HCT116 (cell line): ENCODE measurements around the gene GALT. TPM values are rescaled to one million over a fixed set of nuclear protein-coding genes. Genes with fewer than 3 reads are reported as not detected.
A peak's percentile ranks its signal among the peaks of the same experiment; 100 is the strongest.

Source experiments
- ATAC-seq: fragments of 200-7000 bp; cut with Tn5 transposase; 2 replicates; pipeline ENCODE4 v1.9.1; 2020; ENCODE audit warnings: mild to moderate bottlenecking, moderate library complexity
- BruUV-seq: library from RNA; stranded (reverse); fragments of 400-500 nt; replicated peaks from 2 replicates; lab custom pipeline; 2021; lab: Mats Ljungman, UMichigan
- CTCF ChIA-PET: fragments of 300-600 bp; sonication (Branson Sonifier 250); formaldehyde crosslinking; loops from one replicate; lab custom pipeline; 2021; ENCODE audit warnings: antibody characterized with exemption; lab: Charles Lee
- POLR2A ChIA-PET: fragments of 300-600, 350-600 bp; sonication (Branson Sonifier 250); formaldehyde crosslinking; loops from one replicate; lab custom pipeline; 2021; ENCODE audit warnings: antibody characterized with exemption; lab: Charles Lee
- RAD21 ChIA-PET, 2 experiments: fragments of 300-600 bp; sonication (Branson Sonifier 250); formaldehyde crosslinking; loops; one replicate each; lab custom pipeline; 2023; ENCODE audit warnings: low total read pairs in 2 of 2; ENCODE audit not compliant: uncharacterized antibody in 2 of 2, unreplicated experiment in 2 of 2, low non-redundant PET in 1 of 2; lab: Charles Lee
- DNase-seq: peaks from one replicate; pipeline ENCODE4 v3.0.0-alpha.2; 2010; ENCODE audit warnings: low read depth, low spot score
- H2AFZ ChIP-seq: fragments of 200-600 bp; shearing (Covaris generic), sonication (generic); 2 replicates; pipeline ENCODE4 v1.6.1; 2017; ENCODE audit warnings: low read depth, mixed run types, mixed read lengths, antibody characterized with exemption, low read length; ENCODE audit not compliant: poor library complexity, severe bottlenecking
- H3K27ac ChIP-seq: 2 replicates; pipeline ENCODE4 v1.5.1; 2012; ENCODE audit warnings: low read depth, low read length
- H3K27me3 ChIP-seq: fragments of 200-600 bp; sonication (generic); 2 replicates; pipeline ENCODE4 v1.6.1; 2016; ENCODE audit warnings: mixed run types, low read length, mixed read lengths; ENCODE audit not compliant: insufficient read depth
- H3K36me3 ChIP-seq, 2 experiments: fragments of 200-500 bp in 1 of 2; fragments of 200-600 bp in 1 of 2; sonication (Bioruptor generic) in 1 of 2; sonication (generic) in 1 of 2; 2 replicates each; pipeline versions ENCODE4 v1.5.1 to v1.6.1; 2014 to 2016; ENCODE audit warnings: low read length in 2 of 2, inconsistent platforms in 1 of 2, mixed read lengths in 1 of 2, mixed run types in 1 of 2; ENCODE audit not compliant: insufficient read depth in 2 of 2, control insufficient read depth in 1 of 2
- H3K4me1 ChIP-seq, 2 experiments: fragments of 200-600 bp in 1 of 2; sonication (generic) in 1 of 2; 2 replicates each; pipeline versions ENCODE4 v1.5.1 to v1.6.1; 2012 to 2017; ENCODE audit warnings: low read length in 2 of 2, inconsistent platforms in 1 of 2, mild to moderate bottlenecking in 1 of 2, mixed read lengths in 1 of 2, mixed run types in 1 of 2, moderate library complexity in 1 of 2; ENCODE audit not compliant: insufficient read depth in 2 of 2, control insufficient read depth in 1 of 2
- H3K4me2 ChIP-seq: fragments of 200-600 bp; sonication (generic); 2 replicates; pipeline ENCODE4 v1.6.1; 2017; ENCODE audit warnings: mixed run types, low read length, mixed read lengths
- H3K4me3 ChIP-seq, 2 experiments: fragments of 200-600 bp in 1 of 2; sonication (generic) in 1 of 2; replicated peaks in 1 of 2; 2 replicates each; pipeline ENCODE4 v1.5.1; 2011 to 2016; ENCODE audit warnings: low read length in 2 of 2, control low read depth in 1 of 2, low read depth in 1 of 2, mild to moderate bottlenecking in 1 of 2, mixed read lengths in 1 of 2, mixed run types in 1 of 2
- H3K79me2 ChIP-seq: fragments of 200-600 bp; sonication (generic); 2 replicates; pipeline ENCODE4 v1.6.1; 2017; ENCODE audit warnings: mild to moderate bottlenecking, mixed run types, low read length, moderate library complexity, mixed read lengths; ENCODE audit not compliant: insufficient read depth
- H3K9ac ChIP-seq: fragments of 200-600 bp; sonication (generic); 2 replicates; pipeline ENCODE4 v1.6.1; 2016; ENCODE audit warnings: low read length, mixed read lengths
- H3K9me2 ChIP-seq: fragments of 200-600 bp; sonication (generic), shearing (Covaris generic); 2 replicates; pipeline ENCODE4 v1.6.1; 2017; ENCODE audit warnings: mixed run types, mild to moderate bottlenecking, moderate library complexity; ENCODE audit not compliant: insufficient read depth
- H3K9me3 ChIP-seq, 2 experiments: fragments of 200-500 bp in 1 of 2; fragments of 200-600 bp in 1 of 2; sonication (Bioruptor generic) in 1 of 2; sonication (generic) in 1 of 2; 2 replicates each; pipeline ENCODE4 v1.6.1; 2014 to 2017; ENCODE audit warnings: low read length in 2 of 2, mixed read lengths in 2 of 2, inconsistent platforms in 1 of 2, low read depth in 1 of 2, mild to moderate bottlenecking in 1 of 2, mixed run types in 1 of 2, moderate library complexity in 1 of 2; ENCODE audit not compliant: control insufficient read depth in 1 of 2, insufficient read depth in 1 of 2
- H4K20me1 ChIP-seq: fragments of 200-600 bp; sonication (generic), shearing (Covaris generic); 2 replicates; pipeline ENCODE4 v1.6.1; 2017; ENCODE audit warnings: mixed run types, mild to moderate bottlenecking, moderate library complexity; ENCODE audit not compliant: insufficient read depth
- EGR1 ChIP-seq: IDR thresholded peaks from 2 replicates; pipeline ENCODE4 v1.6.1; 2012; ENCODE audit warnings: low read depth
- EZH2 ChIP-seq: fragments of 200-600 bp; sonication (generic); IDR thresholded peaks from 2 replicates; pipeline ENCODE4 v1.6.1; 2017; ENCODE audit warnings: antibody characterized with exemption, mixed run types
- POLR2A ChIP-seq: IDR thresholded peaks from 2 replicates; pipeline ENCODE4 v1.7.0; 2011; ENCODE audit warnings: borderline replicate concordance; ENCODE audit not compliant: insufficient read depth, insufficient read length; ENCODE audit errors: extremely low read depth
- RAD21 ChIP-seq: IDR thresholded peaks from 2 replicates; pipeline ENCODE4 v1.6.1; 2012; ENCODE audit warnings: low read depth, mild to moderate bottlenecking
- SIN3A ChIP-seq: IDR thresholded peaks from 2 replicates; pipeline ENCODE4 v1.6.1; 2012; ENCODE audit warnings: low read depth
- SP1 ChIP-seq: IDR thresholded peaks from 2 replicates; pipeline ENCODE4 v1.6.1; 2012; ENCODE audit warnings: low read depth
- SRF ChIP-seq: IDR thresholded peaks from 2 replicates; pipeline ENCODE4 v1.6.1; 2012; ENCODE audit warnings: low read depth
- YY1 ChIP-seq: IDR thresholded peaks from 2 replicates; pipeline ENCODE4 v1.6.1; 2011; ENCODE audit warnings: low read length, low read depth, moderate library complexity, mild to moderate bottlenecking; ENCODE audit not compliant: insufficient replicate concordance; ENCODE audit errors: extremely low read depth
- ZBTB33 ChIP-seq: IDR thresholded peaks from 2 replicates; pipeline ENCODE4 v1.6.1; 2011; ENCODE audit warnings: mild to moderate bottlenecking, low read length, moderate library complexity; ENCODE audit not compliant: insufficient replicate concordance; ENCODE audit errors: extremely low read depth
- ZFX ChIP-seq: fragments of 450-650 bp; IDR thresholded peaks from 2 replicates; pipeline ENCODE4 v1.6.1; 2017
- intact Hi-C: fragments of 100-400 bp; cut with micrococcal nuclease; formaldehyde crosslinking; loops from 2 replicates; pipeline ENCODE4 v1.10.0; 2022
- total RNA-seq: library from RNA; stranded (reverse); gene quantifications from one replicate; pipeline ENCODE4 v1.2.1, GENCODE V29; 2021; ENCODE audit not compliant: unreplicated experiment
- TF ChIP-seq, protein P1 (sequence below), 3 experiments: fragments of 200-600 bp in 1 of 3; sonication (generic) in 1 of 3; IDR thresholded peaks in 2 of 3; conservative IDR thresholded peaks in 1 of 3; 2 replicates each; pipeline ENCODE4 v1.5.1; 2012 to 2017; ENCODE audit warnings: low read depth in 2 of 3, low read length in 2 of 3, antibody characterized with exemption in 1 of 3, borderline replicate concordance in 1 of 3, control low read depth in 1 of 3, mild to moderate bottlenecking in 1 of 3, mixed read lengths in 1 of 3, mixed run types in 1 of 3, moderate library complexity in 1 of 3; ENCODE audit not compliant: insufficient read depth in 1 of 3

The GALT gene
- total RNA-seq, 1 experiment from 2014 or later = 28.2 TPM

- ChIA-PET CTCF (interaction anchor here (1.2 to 2.0 kb wide), 5 partner anchors 9 to 56 kb away, joined by 3 to 12 read pairs (median 8); no protein-coding TSS in a partner anchor), POLR2A (interaction anchor here (1.5 to 2.9 kb wide), 2 partner anchors 9 to 18 kb away, joined by 9 to 26 read pairs; partner anchors contain the start of gene SIGMAR1), RAD21 (no interaction called here)
- peak; percentile 61; the same call in 1 of the 2 replicates for TF ChIP-seq ZFX
- no peak for TF ChIP-seq EGR1
- no peak for TF ChIP-seq POLR2A
- TF ChIP-seq SRF = no peak
- no TSS peak for BruUV-seq
- Histone ChIP-seq H3K27me3 (no peaks in the 10 kb centered on the region), H3K4me3 (peak overlapping the region; percentile 80 to 85), H3K4me2 (peak overlapping the region; percentile 87), H4K20me1 (no peaks in the 10 kb centered on the region), H3K79me2 (peaks cover 6% of the 10 kb centered on the region; the same call in 1 of the 2 replicates), H3K4me1 (peaks cover 17 to 39% of the 10 kb centered on the region in 2 experiments; a peak in 3 of 4 replicates), H2AFZ (no peak overlapping the region), H3K36me3 (peaks cover 0 to 6% of the 10 kb centered on the region in 2 experiments; a peak in 1 of 4 replicates), H3K27ac (peak overlapping the region; percentile 92), H3K9me2 (no peaks in the 10 kb centered on the region), H3K9ac (peak overlapping the region; percentile 71), H3K9me3 (no peaks in the 10 kb centered on the region)
- ATAC-seq = peak; percentile 10
- DNase-seq = no peak
- intact Hi-C loops = no loop called here
Observed at GRCh38 chr9:34647084-34647403, 569 bp downstream of the GALT start.

- no peak for DNase-seq
- H3K36me3 ChIP-seq = peaks cover 0 to 6% of the 10 kb centered on the region in 2 experiments; a peak in 1 of 4 replicates
- H3K4me2 ChIP-seq = peak overlapping the region; percentile 87
- H3K4me3 ChIP-seq = peak overlapping the region; percentile 80 to 85
- no peak overlapping the region for H2AFZ ChIP-seq
- H3K9me3 ChIP-seq = no peaks in the 10 kb centered on the region
- no peak for TF ChIP-seq EZH2
- no peak for TF ChIP-seq RAD21
- TF ChIP-seq, protein P1, sequence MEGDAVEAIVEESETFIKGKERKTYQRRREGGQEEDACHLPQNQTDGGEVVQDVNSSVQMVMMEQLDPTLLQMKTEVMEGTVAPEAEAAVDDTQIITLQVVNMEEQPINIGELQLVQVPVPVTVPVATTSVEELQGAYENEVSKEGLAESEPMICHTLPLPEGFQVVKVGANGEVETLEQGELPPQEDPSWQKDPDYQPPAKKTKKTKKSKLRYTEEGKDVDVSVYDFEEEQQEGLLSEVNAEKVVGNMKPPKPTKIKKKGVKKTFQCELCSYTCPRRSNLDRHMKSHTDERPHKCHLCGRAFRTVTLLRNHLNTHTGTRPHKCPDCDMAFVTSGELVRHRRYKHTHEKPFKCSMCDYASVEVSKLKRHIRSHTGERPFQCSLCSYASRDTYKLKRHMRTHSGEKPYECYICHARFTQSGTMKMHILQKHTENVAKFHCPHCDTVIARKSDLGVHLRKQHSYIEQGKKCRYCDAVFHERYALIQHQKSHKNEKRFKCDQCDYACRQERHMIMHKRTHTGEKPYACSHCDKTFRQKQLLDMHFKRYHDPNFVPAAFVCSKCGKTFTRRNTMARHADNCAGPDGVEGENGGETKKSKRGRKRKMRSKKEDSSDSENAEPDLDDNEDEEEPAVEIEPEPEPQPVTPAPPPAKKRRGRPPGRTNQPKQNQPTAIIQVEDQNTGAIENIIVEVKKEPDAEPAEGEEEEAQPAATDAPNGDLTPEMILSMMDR (IDR thresholded peaks at IDR 0.05 in 2 of 3, conservative IDR thresholded peaks at IDR 0.05 in 1 of 3; ENCODE audit: borderline replicate concordance in 1 of 3, insufficient read depth in 1 of 3, low read depth in 2 of 3, low read length in 2 of 3) = no peak
- no peak for TF ChIP-seq SIN3A
- TF ChIP-seq YY1 = no peak
- TF ChIP-seq SP1 = no peak
- no peak for TF ChIP-seq ZBTB33
- TF ChIP-seq, all 23 proteins: peak for 0
- RAD21 ChIA-PET = no interaction called here
- ATAC-seq = no peak
- BruUV-seq = no TSS peak
- CTCF ChIA-PET = interaction anchor here (2.0 kb wide), 1 partner anchor 17 kb away, joined by 12 read pairs; no protein-coding TSS in a partner anchor
- no peaks in the 10 kb centered on the region for H4K20me1 ChIP-seq
- H3K27ac ChIP-seq = peak overlapping the region; percentile 92; the same call in 1 of the 2 replicates
- H3K27me3 ChIP-seq = no peaks in the 10 kb centered on the region
- POLR2A ChIA-PET = interaction anchor here (2.9 kb wide), 1 partner anchor 10 kb away, joined by 26 read pairs; the partner anchor contains the start of gene SIGMAR1
- H3K79me2 ChIP-seq = peaks cover 6% of the 10 kb centered on the region; the same call in 1 of the 2 replicates
- H3K9me2 ChIP-seq = no peaks in the 10 kb centered on the region
- intact Hi-C loops = no loop called here
- peak overlapping the region; percentile 71 for H3K9ac ChIP-seq
- H3K4me1 ChIP-seq = peaks cover 22 to 45% of the 10 kb centered on the region in 2 experiments
Observed at GRCh38 chr9:34647651-34648050, 1.2 kb downstream of the GALT start.
